Measurements from ENCODE around the gene SRC. TPM values are rescaled to one million over a fixed set of nuclear protein-coding genes. Genes with fewer than 3 reads are reported as not detected.

Gene SRC
- total and polyA plus RNA-seq, 2 donors from 2014 or later: 28.5 to 70.0 TPM

GRCh38 chr20:37401930-37402675 lies 56.2 kb downstream of the SRC start:
- no peaks in the 10 kb centered on the region for H3K9me3 ChIP-seq (ENCODE audit: control insufficient read depth in 2 of 3, insufficient read depth in 1 of 3, low read length in 3 of 3)
- intact Hi-C loops (cut with DNase I): no loop called here
- no peak overlapping the region for H3K9ac ChIP-seq (ENCODE audit: low read length in 3 of 3)
- no peak overlapping the region for H3K4me3 ChIP-seq (ENCODE audit: low read length in 3 of 3)
- no peak for TF ChIP-seq CTCF (IDR thresholded peaks at IDR 0.05; ENCODE audit: borderline replicate concordance, extremely low read depth, insufficient read depth)
- peaks cover 0 to 18% (median 10%) of the 10 kb centered on the region in 3 donors for H3K36me3 ChIP-seq (ENCODE audit: control insufficient read depth in 2 of 3, insufficient read depth in 3 of 3, low read length in 3 of 3)
- H3K4me1 ChIP-seq (ENCODE audit: control insufficient read depth in 2 of 3, insufficient read depth in 2 of 3, low read depth in 1 of 3, low read length in 3 of 3): peaks cover 0 to 4% (median 0%) of the 10 kb centered on the region in 3 donors
- DNase-seq (no peak), FAIRE-seq (no peak)
- no peaks in the 10 kb centered on the region for H3K27me3 ChIP-seq (ENCODE audit: control insufficient read depth, insufficient read depth, low read length)
- H3K27ac ChIP-seq (ENCODE audit: low read depth in 2 of 2, low read length in 2 of 2): no peak overlapping the region

- peaks cover 0 to 18% (median 10%) of the 10 kb centered on the region in 3 donors for H3K36me3 ChIP-seq (ENCODE audit: control insufficient read depth in 2 of 3, insufficient read depth in 3 of 3, low read length in 3 of 3)
- DNase-seq: no peak
Measured at GRCh38 chr20:37403107-37404033, 57.4 kb downstream of the SRC start.

GRCh38 chr20:37404461-37404890 lies 58.5 kb downstream of the SRC start:
- Histone ChIP-seq H3K27me3 (ENCODE audit: control insufficient read depth, insufficient read depth, low read length) (peaks cover 2% of the 10 kb centered on the region), H3K9ac (ENCODE audit: low read length in 3 of 3) (no peak overlapping the region), H3K27ac (ENCODE audit: low read depth in 2 of 2, low read length in 2 of 2) (no peak overlapping the region), H3K4me1 (ENCODE audit: control insufficient read depth in 2 of 3, insufficient read depth in 2 of 3, low read depth in 1 of 3, low read length in 3 of 3) (peaks cover 0 to 4% (median 0%) of the 10 kb centered on the region in 3 donors), H3K36me3 (ENCODE audit: control insufficient read depth in 2 of 3, insufficient read depth in 3 of 3, low read length in 3 of 3) (peaks cover 0 to 11% (median 6%) of the 10 kb centered on the region in 3 donors), H3K9me3 (ENCODE audit: control insufficient read depth in 2 of 3, insufficient read depth in 1 of 3, low read length in 3 of 3) (no peaks in the 10 kb centered on the region), H3K4me3 (ENCODE audit: low read length in 3 of 3) (no peak overlapping the region)
- intact Hi-C loops (cut with DNase I): no loop called here
- no peak for TF ChIP-seq CTCF (IDR thresholded peaks at IDR 0.05; ENCODE audit: borderline replicate concordance, extremely low read depth, insufficient read depth)
- peak in 1 of 5 donors; percentile 51 for DNase-seq
- no peak for FAIRE-seq

More at GRCh38 chr20:37403107-37404033, 57.4 kb downstream of the SRC start:
- Histone ChIP-seq H3K27ac (ENCODE audit: low read depth in 2 of 2, low read length in 2 of 2) (no peak overlapping the region), H3K9ac (ENCODE audit: low read length in 3 of 3) (no peak overlapping the region), H3K4me1 (ENCODE audit: control insufficient read depth in 2 of 3, insufficient read depth in 2 of 3, low read depth in 1 of 3, low read length in 3 of 3) (peaks cover 0 to 4% (median 0%) of the 10 kb centered on the region in 3 donors), H3K4me3 (ENCODE audit: low read length in 3 of 3) (no peak overlapping the region), H3K27me3 (ENCODE audit: control insufficient read depth, insufficient read depth, low read length) (no peaks in the 10 kb centered on the region), H3K9me3 (ENCODE audit: control insufficient read depth in 2 of 3, insufficient read depth in 1 of 3, low read length in 3 of 3) (no peaks in the 10 kb centered on the region)
- intact Hi-C loops (cut with DNase I): no loop called here
- no peak for TF ChIP-seq CTCF (IDR thresholded peaks at IDR 0.05; ENCODE audit: borderline replicate concordance, extremely low read depth, insufficient read depth)
- FAIRE-seq: no peak

Measured in kidney (tissue), 14 donors.